ENCODE measurements around the gene FBRS. TPM values are rescaled to one million over a fixed set of nuclear protein-coding genes. Genes with fewer than 3 reads are reported as not detected.
"Not testable (repeated sequence)": the region's sequence is repeated elsewhere in the genome, so short reads cannot be mapped to it uniquely, and the experiment has no call there.

The FBRS gene
- total RNA-seq, 1 donor from 2014 or later = 68.6 TPM

- TF ChIP-seq, protein P1, sequence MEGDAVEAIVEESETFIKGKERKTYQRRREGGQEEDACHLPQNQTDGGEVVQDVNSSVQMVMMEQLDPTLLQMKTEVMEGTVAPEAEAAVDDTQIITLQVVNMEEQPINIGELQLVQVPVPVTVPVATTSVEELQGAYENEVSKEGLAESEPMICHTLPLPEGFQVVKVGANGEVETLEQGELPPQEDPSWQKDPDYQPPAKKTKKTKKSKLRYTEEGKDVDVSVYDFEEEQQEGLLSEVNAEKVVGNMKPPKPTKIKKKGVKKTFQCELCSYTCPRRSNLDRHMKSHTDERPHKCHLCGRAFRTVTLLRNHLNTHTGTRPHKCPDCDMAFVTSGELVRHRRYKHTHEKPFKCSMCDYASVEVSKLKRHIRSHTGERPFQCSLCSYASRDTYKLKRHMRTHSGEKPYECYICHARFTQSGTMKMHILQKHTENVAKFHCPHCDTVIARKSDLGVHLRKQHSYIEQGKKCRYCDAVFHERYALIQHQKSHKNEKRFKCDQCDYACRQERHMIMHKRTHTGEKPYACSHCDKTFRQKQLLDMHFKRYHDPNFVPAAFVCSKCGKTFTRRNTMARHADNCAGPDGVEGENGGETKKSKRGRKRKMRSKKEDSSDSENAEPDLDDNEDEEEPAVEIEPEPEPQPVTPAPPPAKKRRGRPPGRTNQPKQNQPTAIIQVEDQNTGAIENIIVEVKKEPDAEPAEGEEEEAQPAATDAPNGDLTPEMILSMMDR (IDR thresholded peaks at IDR 0.05) = no peak
- Histone ChIP-seq H3K9me3 (no peaks in the 10 kb centered on the region), H3K4me3 (no peak overlapping the region), H3K36me3 (no peaks in the 10 kb centered on the region), H3K27me3 (ENCODE audit: low read depth) (no peaks in the 10 kb centered on the region), H3K4me1 (peaks cover 14% of the 10 kb centered on the region), H3K27ac (no peak overlapping the region)
- no peak for DNase-seq
- ATAC-seq = no peak
- intact Hi-C loops (cut with DNase I) = no loop called here
Measured at GRCh38 chr16:30636599-30636998, 21.6 kb upstream of the FBRS start.

- H3K27me3 ChIP-seq (ENCODE audit: low read depth); H3K36me3 ChIP-seq; H3K9me3 ChIP-seq; H3K4me3 ChIP-seq; DNase-seq; H3K27ac ChIP-seq; ATAC-seq; intact Hi-C loops (cut with DNase I): not testable (repeated sequence)
- peaks cover 14% of the 10 kb centered on the region for H3K4me1 ChIP-seq
Measured at GRCh38 chr16:30637139-30637538, 21.1 kb upstream of the FBRS start.

DNA sequence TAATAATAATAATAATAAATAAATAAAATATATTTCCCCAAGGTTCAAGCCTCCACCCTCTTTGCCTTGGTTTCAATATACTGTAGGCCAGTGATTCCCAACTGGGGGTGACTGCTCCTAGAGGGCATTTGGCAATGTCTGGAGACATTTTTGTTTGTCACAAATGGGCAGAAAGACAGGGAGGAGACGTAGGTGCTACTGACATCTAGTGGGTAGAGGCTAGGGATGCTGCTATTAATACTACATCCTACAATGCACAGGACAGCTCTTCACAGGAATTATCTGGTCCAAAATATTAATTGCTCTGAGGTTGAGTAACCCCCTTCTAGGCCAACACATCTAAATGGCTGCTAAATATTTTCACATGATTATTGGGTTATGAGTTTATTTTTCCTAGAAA lies 20.3 kb upstream of the FBRS start:
- Histone ChIP-seq H3K4me3 (no peak overlapping the region), H3K27me3 (ENCODE audit: low read depth) (no peaks in the 10 kb centered on the region), H3K9me3 (no peaks in the 10 kb centered on the region), H3K4me1 (peaks cover 14% of the 10 kb centered on the region), H3K27ac (no peak overlapping the region), H3K36me3 (no peaks in the 10 kb centered on the region)
- TF ChIP-seq, protein P1 (IDR thresholded peaks at IDR 0.05) = no peak
- intact Hi-C loops (cut with DNase I) = no loop called here
- DNase-seq = no peak
- ATAC-seq = no peak

DNA sequence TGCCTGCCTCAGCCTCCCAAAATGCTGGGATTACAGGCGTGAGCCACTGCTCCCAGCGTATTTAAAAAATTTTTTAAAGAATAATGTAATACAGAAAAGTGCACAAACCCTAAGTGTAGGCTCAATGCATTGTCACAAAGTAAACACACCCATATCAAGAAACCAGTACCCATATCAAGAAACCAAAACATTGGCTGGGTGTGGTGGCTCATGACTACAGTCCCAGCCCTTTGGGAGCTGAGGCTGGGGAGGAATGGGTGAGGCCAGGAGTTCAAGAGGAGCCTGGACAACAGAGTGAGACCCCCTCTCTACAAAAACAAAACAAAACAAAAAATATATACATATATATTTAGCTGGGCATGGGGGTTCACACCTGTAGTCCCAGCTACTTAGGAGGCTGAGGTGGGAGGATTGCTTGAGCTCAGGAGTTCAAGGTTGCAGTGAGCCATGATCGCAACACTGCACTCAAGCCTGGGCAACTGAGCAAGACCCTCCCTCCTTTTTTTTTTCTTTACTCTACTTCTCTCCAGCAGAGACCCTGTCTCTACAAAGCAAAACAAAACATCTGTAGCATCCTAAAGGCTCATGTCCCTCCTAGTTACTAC lies 16.8 kb upstream of the FBRS start:
- Histone ChIP-seq H3K27ac (no peak overlapping the region), H3K4me3 (no peak overlapping the region), H3K9me3 (no peaks in the 10 kb centered on the region), H3K27me3 (ENCODE audit: low read depth) (no peaks in the 10 kb centered on the region), H3K4me1 (no peaks in the 10 kb centered on the region), H3K36me3 (no peaks in the 10 kb centered on the region)
- intact Hi-C loops (cut with DNase I) = no loop called here
- DNase-seq = no peak
- no peak for ATAC-seq
- TF ChIP-seq, protein P1 (IDR thresholded peaks at IDR 0.05) = no peak

- Histone ChIP-seq H3K9me3 (no peaks in the 10 kb centered on the region), H3K36me3 (no peaks in the 10 kb centered on the region), H3K4me3 (no peak overlapping the region), H3K27me3 (ENCODE audit: low read depth) (no peaks in the 10 kb centered on the region), H3K4me1 (peaks cover under 1% of the 10 kb centered on the region), H3K27ac (no peak overlapping the region)
- intact Hi-C loops (cut with DNase I) = no loop called here
- DNase-seq (no peak), ATAC-seq (no peak)
- TF ChIP-seq, protein P1 (IDR thresholded peaks at IDR 0.05) = no peak
Measured at GRCh38 chr16:30644334-30644830, 13.8 kb upstream of the FBRS start.

DNA sequence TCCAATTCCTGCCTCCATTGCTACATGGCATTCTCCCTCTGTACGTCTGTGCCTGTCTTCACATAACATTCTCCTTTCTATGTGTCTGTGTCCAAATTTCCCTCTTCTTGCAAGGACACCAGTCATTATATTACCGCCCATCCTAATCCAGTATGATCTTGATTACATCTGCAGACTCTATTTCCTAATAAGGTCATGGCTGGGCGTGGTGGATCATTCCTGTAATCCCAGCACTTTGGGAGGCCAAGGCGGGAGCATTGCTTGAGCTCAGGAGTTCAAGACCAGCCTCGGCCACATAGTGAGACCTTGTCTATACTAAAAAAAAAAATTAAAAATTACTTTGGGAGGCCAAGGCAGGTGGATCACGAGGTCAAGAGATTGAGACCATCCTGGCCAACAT lies 12.5 kb upstream of the FBRS start:
- H3K36me3 ChIP-seq = no peaks in the 10 kb centered on the region
- TF ChIP-seq, protein P1 (IDR thresholded peaks at IDR 0.05) = no peak
- no peak for DNase-seq
- no peak overlapping the region for H3K4me3 ChIP-seq
- no peak for ATAC-seq
- peaks cover 8% of the 10 kb centered on the region for H3K4me1 ChIP-seq
- no peak overlapping the region for H3K27ac ChIP-seq
- no peaks in the 10 kb centered on the region for H3K9me3 ChIP-seq
- intact Hi-C loops (cut with DNase I) = no loop called here
- H3K27me3 ChIP-seq (ENCODE audit: low read depth) = no peaks in the 10 kb centered on the region
